HEK293 (cell line): ENCODE data around the gene ULBP2.

Source experiments
- CTCF ChIA-PET: fragments of 350-600 bp; formaldehyde crosslinking; extraction: SDS; loops from one replicate; lab custom pipeline; 2021; ENCODE audit warnings: antibody characterized with exemption; lab: Yijun Ruan, JAX
- POLR2A ChIA-PET: fragments of 300-600 bp; formaldehyde crosslinking; extraction: SDS; loops from one replicate; lab custom pipeline; 2020; ENCODE audit warnings: antibody characterized with exemption, inconsistent platforms; lab: Yijun Ruan, JAX
- H3K27ac ChIP-seq: fragments of 200-500 bp; sonication (Bioruptor generic); 2 replicates; pipeline ENCODE4 v1.5.1; 2014; ENCODE audit warnings: low read depth, low read length, control low read depth, inconsistent platforms; ENCODE audit errors: extremely low read depth
- H3K36me3 ChIP-seq, 2 experiments: fragments of 200-500 bp in 1 of 2; sonication (Bioruptor generic) in 1 of 2; 1 replicate in 1 of 2; 2 replicates in 1 of 2; pipeline ENCODE4 v1.5.1; 2014 to 2017; ENCODE audit warnings: inconsistent platforms in 2 of 2, low read length in 2 of 2; ENCODE audit not compliant: control insufficient read depth in 2 of 2, insufficient read depth in 1 of 2
- H3K4me1 ChIP-seq: fragments of 200-500 bp; sonication (Bioruptor generic); 2 replicates; pipeline ENCODE4 v1.5.1; 2014; ENCODE audit warnings: mild to moderate bottlenecking, low read length, inconsistent platforms; ENCODE audit not compliant: control insufficient read depth, insufficient read depth
- H3K4me3 ChIP-seq: 2 replicates; pipeline ENCODE4 v1.5.1; 2011; ENCODE audit warnings: low read depth, mild to moderate bottlenecking, control low read depth, low read length, moderate library complexity
- H3K9me3 ChIP-seq: fragments of 200-500 bp; sonication (Bioruptor generic); 2 replicates; pipeline ENCODE4 v1.5.1; 2014; ENCODE audit warnings: low read depth, low read length, inconsistent platforms; ENCODE audit not compliant: control insufficient read depth, insufficient read depth
- HOXA7 ChIP-seq: sonication (generic); formaldehyde crosslinking; IDR thresholded peaks from 2 replicates; pipeline ENCODE4 v1.8.1; 2022; ENCODE audit warnings: missing genetic modification reagents, borderline replicate concordance
- HOXC10 ChIP-seq: sonication (generic); formaldehyde crosslinking; IDR thresholded peaks from 2 replicates; pipeline ENCODE4 v1.8.1; 2023; ENCODE audit warnings: mild to moderate bottlenecking, missing genetic modification reagents
- KLF1 ChIP-seq: fragments of 450-650 bp; formaldehyde crosslinking; IDR thresholded peaks from 2 replicates; pipeline ENCODE4 v1.5.1; 2016; ENCODE audit warnings: missing biosample characterization, missing genetic modification characterization
- MEIS1 ChIP-seq: sonication (generic); formaldehyde crosslinking; IDR thresholded peaks from 2 replicates; pipeline ENCODE4 v1.8.1; 2022; ENCODE audit warnings: missing genetic modification reagents, mild to moderate bottlenecking, borderline replicate concordance
- ZBTB21 ChIP-seq: fragments of 450-650 bp; formaldehyde crosslinking; IDR thresholded peaks from 2 replicates; pipeline ENCODE4 v1.5.1; 2017; ENCODE audit warnings: missing biosample characterization, missing genetic modification characterization
- ZFP69B ChIP-seq: fragments of 450-650 bp; formaldehyde crosslinking; IDR thresholded peaks from 2 replicates; pipeline ENCODE4 v1.5.1; 2016; ENCODE audit warnings: missing biosample characterization, missing genetic modification characterization
- ZNF114 ChIP-seq: fragments of 450-650 bp; formaldehyde crosslinking; IDR thresholded peaks from 2 replicates; pipeline ENCODE4 v1.5.0; 2017; ENCODE audit warnings: missing biosample characterization, missing genetic modification characterization
- ZNF16 ChIP-seq: fragments of 450-650 bp; formaldehyde crosslinking; IDR thresholded peaks from 2 replicates; pipeline ENCODE4 v1.5.1; 2016; ENCODE audit warnings: low read depth, missing biosample characterization, missing genetic modification characterization
- ZNF221 ChIP-seq: fragments of 450-650 bp; formaldehyde crosslinking; IDR thresholded peaks from 2 replicates; pipeline ENCODE4 v1.5.1; 2017; ENCODE audit warnings: missing biosample characterization, missing genetic modification characterization, borderline replicate concordance
- ZNF292 ChIP-seq: fragments of 450-650 bp; formaldehyde crosslinking; IDR thresholded peaks from 2 replicates; pipeline ENCODE4 v1.5.1; 2016; ENCODE audit warnings: low read depth, missing biosample characterization, missing genetic modification characterization, borderline replicate concordance
- ZNF510 ChIP-seq: fragments of 450-650 bp; formaldehyde crosslinking; IDR thresholded peaks from 2 replicates; pipeline ENCODE4 v1.5.1; 2018; ENCODE audit warnings: mild to moderate bottlenecking, missing genetic modification characterization, missing biosample characterization; ENCODE audit not compliant: insufficient replicate concordance
- ZNF549 ChIP-seq: fragments of 450-650 bp; IDR thresholded peaks from 2 replicates; pipeline ENCODE4 v1.5.1; 2018; ENCODE audit warnings: missing biosample characterization, missing genetic modification characterization, mild to moderate bottlenecking, inconsistent platforms, moderate library complexity
- ZNF571 ChIP-seq: fragments of 450-650 bp; formaldehyde crosslinking; IDR thresholded peaks from 2 replicates; pipeline ENCODE4 v1.5.0; 2017; ENCODE audit warnings: missing biosample characterization, missing genetic modification characterization
- ZNF585B ChIP-seq: fragments of 450-650 bp; formaldehyde crosslinking; IDR thresholded peaks from 2 replicates; pipeline ENCODE4 v1.5.1; 2016; ENCODE audit warnings: missing biosample characterization, missing genetic modification characterization
- TF ChIP-seq, protein P1 (sequence below): fragments of 450-650 bp; formaldehyde crosslinking; IDR thresholded peaks from 2 replicates; pipeline ENCODE4 v1.5.1; 2016; ENCODE audit warnings: missing biosample characterization, missing genetic modification characterization, borderline replicate concordance
- TF ChIP-seq, protein P2 (sequence below): fragments of 450-650 bp; formaldehyde crosslinking; optimal IDR thresholded peaks from 2 replicates; pipeline ENCODE3; 2016; ENCODE audit warnings: missing biosample characterization, mild to moderate bottlenecking, missing genetic modification characterization
- TF ChIP-seq, protein P3 (sequence below): fragments of 450-650 bp; formaldehyde crosslinking; IDR thresholded peaks from 2 replicates; pipeline ENCODE4 v1.5.1; 2017; ENCODE audit warnings: missing biosample characterization, mild to moderate bottlenecking, missing genetic modification characterization, moderate library complexity
- TF ChIP-seq, protein P4 (sequence below): fragments of 450-650 bp; formaldehyde crosslinking; IDR thresholded peaks from 2 replicates; pipeline ENCODE4 v1.5.1; 2016; ENCODE audit warnings: missing biosample characterization, missing genetic modification characterization, low read depth
- TF ChIP-seq, protein P5 (sequence below): fragments of 450-650 bp; formaldehyde crosslinking; IDR thresholded peaks from 2 replicates; pipeline ENCODE4 v1.5.1; 2016; ENCODE audit warnings: missing biosample characterization, missing genetic modification characterization
- TF ChIP-seq, protein P6 (sequence below): fragments of 450-650 bp; formaldehyde crosslinking; IDR thresholded peaks from 2 replicates; pipeline ENCODE4 v1.5.1; 2016; ENCODE audit warnings: missing biosample characterization, missing genetic modification characterization

The ULBP2 gene

DNA sequence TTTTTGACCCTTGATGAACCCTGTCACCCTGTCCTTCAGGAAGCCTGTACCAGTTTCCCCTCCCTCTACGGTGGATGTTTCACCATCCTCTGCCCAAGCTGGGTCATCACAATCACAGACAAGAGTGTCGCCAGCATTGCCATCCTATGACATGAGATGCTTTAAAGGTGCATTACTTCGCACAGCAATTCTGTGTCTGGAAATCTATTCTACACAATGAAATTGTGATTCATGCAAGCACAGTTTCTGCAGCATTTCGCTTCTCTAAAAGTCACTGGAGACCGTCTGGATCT lies 2.5 kb upstream of the ULBP2 start (continued):
- TF ChIP-seq, protein P1, sequence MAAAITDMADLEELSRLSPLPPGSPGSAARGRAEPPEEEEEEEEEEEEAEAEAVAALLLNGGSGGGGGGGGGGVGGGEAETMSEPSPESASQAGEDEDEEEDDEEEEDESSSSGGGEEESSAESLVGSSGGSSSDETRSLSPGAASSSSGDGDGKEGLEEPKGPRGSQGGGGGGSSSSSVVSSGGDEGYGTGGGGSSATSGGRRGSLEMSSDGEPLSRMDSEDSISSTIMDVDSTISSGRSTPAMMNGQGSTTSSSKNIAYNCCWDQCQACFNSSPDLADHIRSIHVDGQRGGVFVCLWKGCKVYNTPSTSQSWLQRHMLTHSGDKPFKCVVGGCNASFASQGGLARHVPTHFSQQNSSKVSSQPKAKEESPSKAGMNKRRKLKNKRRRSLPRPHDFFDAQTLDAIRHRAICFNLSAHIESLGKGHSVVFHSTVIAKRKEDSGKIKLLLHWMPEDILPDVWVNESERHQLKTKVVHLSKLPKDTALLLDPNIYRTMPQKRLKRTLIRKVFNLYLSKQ (tag by site-specific recombination) = no peak
- TF ChIP-seq, protein P2, sequence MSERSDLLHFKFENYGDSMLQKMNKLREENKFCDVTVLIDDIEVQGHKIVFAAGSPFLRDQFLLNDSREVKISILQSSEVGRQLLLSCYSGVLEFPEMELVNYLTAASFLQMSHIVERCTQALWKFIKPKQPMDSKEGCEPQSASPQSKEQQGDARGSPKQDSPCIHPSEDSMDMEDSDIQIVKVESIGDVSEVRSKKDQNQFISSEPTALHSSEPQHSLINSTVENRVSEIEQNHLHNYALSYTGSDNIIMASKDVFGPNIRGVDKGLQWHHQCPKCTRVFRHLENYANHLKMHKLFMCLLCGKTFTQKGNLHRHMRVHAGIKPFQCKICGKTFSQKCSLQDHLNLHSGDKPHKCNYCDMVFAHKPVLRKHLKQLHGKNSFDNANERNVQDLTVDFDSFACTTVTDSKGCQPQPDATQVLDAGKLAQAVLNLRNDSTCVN (tag by site-specific recombination) = no peak
- TF ChIP-seq ZNF221 (tag by site-specific recombination) (no peak), ZNF585B (tag by site-specific recombination) (no peak)
- TF ChIP-seq, all 188 proteins: peak for 0

DNA sequence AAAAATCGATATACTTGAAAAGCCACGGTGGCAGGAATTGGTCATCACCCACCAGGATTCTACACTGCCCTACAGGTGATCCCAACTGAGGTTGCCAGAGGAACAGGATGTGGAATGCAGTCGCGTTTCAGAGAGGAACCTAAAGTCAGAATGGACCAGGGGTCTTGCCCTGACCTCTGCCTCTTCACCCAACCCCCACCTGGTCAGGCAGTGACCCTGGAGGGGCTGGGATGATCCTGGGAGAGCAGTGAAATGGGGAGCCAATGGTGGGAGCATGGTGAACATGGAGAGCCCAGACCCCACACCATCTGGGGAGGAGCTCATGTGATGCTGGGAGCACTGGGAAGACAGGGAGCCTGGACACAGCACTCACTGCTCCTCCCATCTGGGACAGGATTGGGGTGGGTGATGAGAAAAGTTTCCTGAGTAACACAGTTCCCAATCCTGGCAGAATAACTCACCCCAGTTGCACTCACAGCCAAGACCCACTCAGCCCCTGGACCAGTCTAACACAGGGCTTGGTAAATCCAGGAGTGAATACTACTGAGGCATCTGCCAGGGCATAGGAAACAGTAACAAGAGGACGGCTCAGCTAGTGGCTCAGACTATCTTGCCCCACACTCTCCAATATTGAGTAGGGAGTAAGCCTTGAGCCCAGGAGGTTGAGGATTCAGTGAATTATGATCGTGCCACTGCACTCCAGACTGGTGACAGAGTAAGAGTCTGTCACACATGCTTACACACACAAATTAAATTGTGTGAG lies 1.7 kb upstream of the ULBP2 start:
- TF ChIP-seq, protein P3, sequence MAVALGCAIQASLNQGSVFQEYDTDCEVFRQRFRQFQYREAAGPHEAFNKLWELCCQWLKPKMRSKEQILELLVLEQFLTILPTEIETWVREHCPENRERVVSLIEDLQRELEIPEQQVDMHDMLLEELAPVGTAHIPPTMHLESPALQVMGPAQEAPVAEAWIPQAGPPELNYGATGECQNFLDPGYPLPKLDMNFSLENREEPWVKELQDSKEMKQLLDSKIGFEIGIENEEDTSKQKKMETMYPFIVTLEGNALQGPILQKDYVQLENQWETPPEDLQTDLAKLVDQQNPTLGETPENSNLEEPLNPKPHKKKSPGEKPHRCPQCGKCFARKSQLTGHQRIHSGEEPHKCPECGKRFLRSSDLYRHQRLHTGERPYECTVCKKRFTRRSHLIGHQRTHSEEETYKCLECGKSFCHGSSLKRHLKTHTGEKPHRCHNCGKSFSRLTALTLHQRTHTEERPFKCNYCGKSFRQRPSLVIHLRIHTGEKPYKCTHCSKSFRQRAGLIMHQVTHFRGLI = no peak
- no peak for TF ChIP-seq MEIS1
- no peak for TF ChIP-seq ZNF549 (tag by site-specific recombination)
- no peak for TF ChIP-seq HOXC10 (CRISPR knock-in tag)
- TF ChIP-seq ZFP69B = no peak
- no peak for TF ChIP-seq ZNF510 (tag by site-specific recombination)
- no peak for TF ChIP-seq ZNF571 (tag by site-specific recombination)
- no peak for TF ChIP-seq ZNF292 (tag by site-specific recombination)
- TF ChIP-seq, protein P4, sequence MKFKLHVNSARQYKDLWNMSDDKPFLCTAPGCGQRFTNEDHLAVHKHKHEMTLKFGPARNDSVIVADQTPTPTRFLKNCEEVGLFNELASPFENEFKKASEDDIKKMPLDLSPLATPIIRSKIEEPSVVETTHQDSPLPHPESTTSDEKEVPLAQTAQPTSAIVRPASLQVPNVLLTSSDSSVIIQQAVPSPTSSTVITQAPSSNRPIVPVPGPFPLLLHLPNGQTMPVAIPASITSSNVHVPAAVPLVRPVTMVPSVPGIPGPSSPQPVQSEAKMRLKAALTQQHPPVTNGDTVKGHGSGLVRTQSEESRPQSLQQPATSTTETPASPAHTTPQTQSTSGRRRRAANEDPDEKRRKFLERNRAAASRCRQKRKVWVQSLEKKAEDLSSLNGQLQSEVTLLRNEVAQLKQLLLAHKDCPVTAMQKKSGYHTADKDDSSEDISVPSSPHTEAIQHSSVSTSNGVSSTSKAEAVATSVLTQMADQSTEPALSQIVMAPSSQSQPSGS (tag by site-specific recombination) = no peak
- TF ChIP-seq ZBTB21 = no peak
- TF ChIP-seq ZNF16 = no peak
- TF ChIP-seq, all 188 proteins: peak for 0
- no peak overlapping the region for H3K4me3 ChIP-seq
- H3K9me3 ChIP-seq = no peaks in the 10 kb centered on the region
- no peaks in the 10 kb centered on the region for H3K36me3 ChIP-seq
- ChIA-PET POLR2A (interaction anchor here (1.3 kb wide), 1 partner anchor 24 kb away, joined by 4 read pairs; the partner anchor contains the start of gene ULBP1), CTCF (interaction anchor here (0.5 to 1.9 kb wide), 10 partner anchors 10 to 1182 kb away, joined by 3 to 8 read pairs (median 4); no protein-coding TSS in a partner anchor)
- H3K4me1 ChIP-seq = no peaks in the 10 kb centered on the region
- H3K27ac ChIP-seq = no peak overlapping the region

DNA sequence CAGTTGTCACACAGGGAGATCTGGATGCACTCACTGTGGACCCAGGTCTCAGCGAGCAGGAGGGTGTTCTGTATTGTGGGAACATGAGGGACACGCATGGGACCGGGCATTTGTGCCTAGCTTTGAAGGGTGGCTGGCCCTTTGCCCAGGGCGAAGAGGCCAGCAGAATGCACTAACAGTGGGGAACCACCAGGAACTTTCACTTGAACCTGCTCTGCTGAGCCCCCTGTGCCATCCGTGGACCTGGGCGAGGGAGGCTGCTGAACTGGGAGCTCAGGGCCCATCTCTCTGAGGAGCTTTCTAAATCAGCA lies 1.2 kb upstream of the ULBP2 start:
- ChIA-PET POLR2A (interaction anchor here (1.3 kb wide), 1 partner anchor 23 kb away, joined by 4 read pairs; the partner anchor contains the start of gene ULBP1), CTCF (interaction anchor here (0.5 to 1.9 kb wide), 10 partner anchors 11 to 1181 kb away, joined by 3 to 8 read pairs (median 4); no protein-coding TSS in a partner anchor)
- no peak overlapping the region for H3K27ac ChIP-seq

More for the DNA sequence above, 1.2 kb upstream of the ULBP2 start:
- Histone ChIP-seq H3K36me3 (no peaks in the 10 kb centered on the region), H3K4me1 (no peaks in the 10 kb centered on the region), H3K4me3 (no peak overlapping the region), H3K9me3 (no peaks in the 10 kb centered on the region)
- TF ChIP-seq HOXA7 = no peak
- no peak for TF ChIP-seq KLF1 (tag by site-specific recombination)
- TF ChIP-seq ZNF114 (tag by site-specific recombination) = no peak
- TF ChIP-seq, protein P5, sequence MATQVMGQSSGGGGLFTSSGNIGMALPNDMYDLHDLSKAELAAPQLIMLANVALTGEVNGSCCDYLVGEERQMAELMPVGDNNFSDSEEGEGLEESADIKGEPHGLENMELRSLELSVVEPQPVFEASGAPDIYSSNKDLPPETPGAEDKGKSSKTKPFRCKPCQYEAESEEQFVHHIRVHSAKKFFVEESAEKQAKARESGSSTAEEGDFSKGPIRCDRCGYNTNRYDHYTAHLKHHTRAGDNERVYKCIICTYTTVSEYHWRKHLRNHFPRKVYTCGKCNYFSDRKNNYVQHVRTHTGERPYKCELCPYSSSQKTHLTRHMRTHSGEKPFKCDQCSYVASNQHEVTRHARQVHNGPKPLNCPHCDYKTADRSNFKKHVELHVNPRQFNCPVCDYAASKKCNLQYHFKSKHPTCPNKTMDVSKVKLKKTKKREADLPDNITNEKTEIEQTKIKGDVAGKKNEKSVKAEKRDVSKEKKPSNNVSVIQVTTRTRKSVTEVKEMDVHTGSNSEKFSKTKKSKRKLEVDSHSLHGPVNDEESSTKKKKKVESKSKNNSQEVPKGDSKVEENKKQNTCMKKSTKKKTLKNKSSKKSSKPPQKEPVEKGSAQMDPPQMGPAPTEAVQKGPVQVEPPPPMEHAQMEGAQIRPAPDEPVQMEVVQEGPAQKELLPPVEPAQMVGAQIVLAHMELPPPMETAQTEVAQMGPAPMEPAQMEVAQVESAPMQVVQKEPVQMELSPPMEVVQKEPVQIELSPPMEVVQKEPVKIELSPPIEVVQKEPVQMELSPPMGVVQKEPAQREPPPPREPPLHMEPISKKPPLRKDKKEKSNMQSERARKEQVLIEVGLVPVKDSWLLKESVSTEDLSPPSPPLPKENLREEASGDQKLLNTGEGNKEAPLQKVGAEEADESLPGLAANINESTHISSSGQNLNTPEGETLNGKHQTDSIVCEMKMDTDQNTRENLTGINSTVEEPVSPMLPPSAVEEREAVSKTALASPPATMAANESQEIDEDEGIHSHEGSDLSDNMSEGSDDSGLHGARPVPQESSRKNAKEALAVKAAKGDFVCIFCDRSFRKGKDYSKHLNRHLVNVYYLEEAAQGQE (tag by site-specific recombination) = no peak
- TF ChIP-seq, protein P6, sequence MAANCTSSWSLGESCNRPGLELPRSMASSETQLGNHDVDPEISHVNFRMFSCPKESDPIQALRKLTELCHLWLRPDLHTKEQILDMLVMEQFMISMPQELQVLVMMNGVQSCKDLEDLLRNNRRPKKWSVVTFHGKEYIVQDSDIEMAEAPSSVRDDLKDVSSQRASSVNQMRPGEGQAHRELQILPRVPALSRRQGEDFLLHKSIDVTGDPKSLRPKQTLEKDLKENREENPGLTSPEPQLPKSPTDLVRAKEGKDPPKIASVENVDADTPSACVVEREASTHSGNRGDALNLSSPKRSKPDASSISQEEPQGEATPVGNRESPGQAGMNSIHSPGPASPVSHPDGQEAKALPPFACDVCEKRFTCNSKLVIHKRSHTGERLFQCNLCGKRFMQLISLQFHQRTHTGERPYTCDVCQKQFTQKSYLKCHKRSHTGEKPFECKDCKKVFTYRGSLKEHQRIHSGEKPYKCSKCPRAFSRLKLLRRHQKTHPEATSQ = no peak
